ENCODE measurements around the gene PRIM2.
A peak's percentile ranks its signal among the peaks of the same experiment; 100 is the strongest.
"Not testable (repeated sequence)": the region's sequence is repeated elsewhere in the genome, so short reads cannot be mapped to it uniquely, and the experiment has no call there.

The PRIM2 gene

GRCh38 chr6:57500368-57501021, 183.1 kb downstream of the PRIM2 start:
- peak; percentile 4 for DNase-seq (ENCODE audit: low spot score)

- DNase-seq (ENCODE audit: low spot score): not testable (repeated sequence)
Measured at GRCh38 chr6:57502387-57502786, 185.0 kb downstream of the PRIM2 start.

- not testable (repeated sequence) for DNase-seq (ENCODE audit: low spot score)
Measured at GRCh38 chr6:57505251-57505650, 187.8 kb downstream of the PRIM2 start.

- DNase-seq (ENCODE audit: low spot score): not testable (repeated sequence)
Measured at GRCh38 chr6:57510390-57510789, 193.0 kb downstream of the PRIM2 start.

GRCh38 chr6:57515171-57515570, 197.7 kb downstream of the PRIM2 start:
- not testable (repeated sequence) for DNase-seq (ENCODE audit: low spot score)

- DNase-seq (ENCODE audit: low spot score): not testable (repeated sequence)
Measured at GRCh38 chr6:57515845-57516244, 198.4 kb downstream of the PRIM2 start.

- DNase-seq (ENCODE audit: low spot score): not testable (repeated sequence)
Measured at GRCh38 chr6:57516776-57517175, 199.3 kb downstream of the PRIM2 start.

- DNase-seq (ENCODE audit: low spot score): not testable (repeated sequence)
Measured at GRCh38 chr6:57519198-57519597, 201.8 kb downstream of the PRIM2 start.

GRCh38 chr6:57521085-57521484, 203.7 kb downstream of the PRIM2 start:
- not testable (repeated sequence) for DNase-seq (ENCODE audit: low spot score)

- DNase-seq (ENCODE audit: low spot score): not testable (repeated sequence)
Measured at GRCh38 chr6:57523221-57523620, 205.8 kb downstream of the PRIM2 start.

- not testable (repeated sequence) for DNase-seq (ENCODE audit: low spot score)
Measured at GRCh38 chr6:57529755-57530154, 212.3 kb downstream of the PRIM2 start.

GRCh38 chr6:57532660-57533059, 215.2 kb downstream of the PRIM2 start:
- DNase-seq (ENCODE audit: low spot score): not testable (repeated sequence)

- DNase-seq (ENCODE audit: low spot score): not testable (repeated sequence)
Measured at GRCh38 chr6:57535121-57535520, 217.7 kb downstream of the PRIM2 start.

GRCh38 chr6:57535994-57536393, 218.6 kb downstream of the PRIM2 start:
- DNase-seq (ENCODE audit: low spot score): peak; percentile 37

- not testable (repeated sequence) for DNase-seq (ENCODE audit: low spot score)
Measured at GRCh38 chr6:57537916-57538315, 220.5 kb downstream of the PRIM2 start.

GRCh38 chr6:57551961-57552360, 234.5 kb downstream of the PRIM2 start:
- not testable (repeated sequence) for DNase-seq (ENCODE audit: low spot score)

- not testable (repeated sequence) for DNase-seq (ENCODE audit: low spot score)
Measured at GRCh38 chr6:57557855-57558254, 240.4 kb downstream of the PRIM2 start.

GRCh38 chr6:57559170-57559569, 241.7 kb downstream of the PRIM2 start:
- not testable (repeated sequence) for DNase-seq (ENCODE audit: low spot score)

GRCh38 chr6:57562233-57562632, 244.8 kb downstream of the PRIM2 start:
- not testable (repeated sequence) for DNase-seq (ENCODE audit: low spot score)

GRCh38 chr6:57572119-57572518, 254.7 kb downstream of the PRIM2 start:
- not testable (repeated sequence) for DNase-seq (ENCODE audit: low spot score)

- not testable (repeated sequence) for DNase-seq (ENCODE audit: low spot score)
Measured at GRCh38 chr6:57572844-57573243, 255.4 kb downstream of the PRIM2 start.

- DNase-seq (ENCODE audit: low spot score): not testable (repeated sequence)
Measured at GRCh38 chr6:57577023-57577422, 259.6 kb downstream of the PRIM2 start.

- DNase-seq (ENCODE audit: low spot score): peak; percentile 65
Measured at GRCh38 chr6:57579489-57579888, 262.1 kb downstream of the PRIM2 start.
